ENCODE results near the gene UCHL3. TPM values are rescaled to one million over a fixed set of nuclear protein-coding genes. Genes with fewer than 3 reads are reported as not detected.

Gene UCHL3
- total and polyA plus RNA-seq, 2 experiments from 2014 or later = 64.6 to 143 TPM

DNA sequence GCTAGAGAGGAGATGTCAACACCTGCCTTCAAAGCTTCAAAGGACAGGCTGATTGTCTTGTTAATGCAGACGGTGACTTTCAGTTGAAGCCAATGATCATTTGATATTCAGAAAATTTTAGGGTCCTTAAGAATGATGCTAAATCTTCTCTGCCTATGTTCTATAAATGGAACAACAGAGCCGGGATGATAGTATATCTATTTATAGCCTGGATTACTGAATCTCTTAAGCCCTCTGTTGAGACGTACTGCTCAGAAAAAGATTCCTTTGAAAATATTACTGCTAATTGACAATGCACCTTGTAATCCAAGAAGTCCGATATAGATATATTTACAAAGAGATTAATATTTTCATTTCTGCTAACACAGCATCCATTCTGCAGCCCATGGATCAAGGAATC lies 50.8 kb downstream of the UCHL3 start:
- Mint-ChIP-seq H3K36me3 (ENCODE audit: low read depth) (peaks cover 12% of the 10 kb centered on the region; the same call in 2 of the 3 replicates), H3K27me3 (ENCODE audit: insufficient read depth, low read depth, poor library complexity) (no peaks in the 10 kb centered on the region), H3K4me1 (no peaks in the 10 kb centered on the region), H3K9me3 (no peaks in the 10 kb centered on the region), H3K4me3 (no peak overlapping the region), H3K27ac (no peak overlapping the region)
- Histone ChIP-seq H3F3A (replicated peaks; ENCODE audit: low read depth) (no peaks in the 10 kb centered on the region), H3K9me2 (ENCODE audit: insufficient read depth) (no peaks in the 10 kb centered on the region), H4K20me1 (replicated peaks; ENCODE audit: insufficient read depth) (no peaks in the 10 kb centered on the region; the same call in 1 of the 2 replicates), H2AFZ (no peak overlapping the region), H3K4me2 (no peak overlapping the region), H3K4me3 (no peak overlapping the region), H3K4me1 (ENCODE audit: insufficient read depth) (no peaks in the 10 kb centered on the region), H3K27ac (ENCODE audit: low read depth) (no peak overlapping the region), H3K79me2 (replicated peaks; ENCODE audit: insufficient read depth) (no peaks in the 10 kb centered on the region), H3K36me3 (ENCODE audit: insufficient read depth) (no peaks in the 10 kb centered on the region), H3K27me3 (ENCODE audit: insufficient read depth) (no peaks in the 10 kb centered on the region)
- DNase-seq (ENCODE audit: low spot score) (no peak), ATAC-seq (no peak)
- TF ChIP-seq, protein P1, sequence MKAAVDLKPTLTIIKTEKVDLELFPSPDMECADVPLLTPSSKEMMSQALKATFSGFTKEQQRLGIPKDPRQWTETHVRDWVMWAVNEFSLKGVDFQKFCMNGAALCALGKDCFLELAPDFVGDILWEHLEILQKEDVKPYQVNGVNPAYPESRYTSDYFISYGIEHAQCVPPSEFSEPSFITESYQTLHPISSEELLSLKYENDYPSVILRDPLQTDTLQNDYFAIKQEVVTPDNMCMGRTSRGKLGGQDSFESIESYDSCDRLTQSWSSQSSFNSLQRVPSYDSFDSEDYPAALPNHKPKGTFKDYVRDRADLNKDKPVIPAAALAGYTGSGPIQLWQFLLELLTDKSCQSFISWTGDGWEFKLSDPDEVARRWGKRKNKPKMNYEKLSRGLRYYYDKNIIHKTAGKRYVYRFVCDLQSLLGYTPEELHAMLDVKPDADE (IDR thresholded peaks at IDR 0.05) = no peak
- TF ChIP-seq STAT1 (IDR thresholded peaks at IDR 0.05; ENCODE audit: unreplicated experiment) (no peak), CREB1 (CRISPR knock-in tag; IDR thresholded peaks at IDR 0.05; ENCODE audit: low read depth) (no peak), EZH2 (IDR thresholded peaks at IDR 0.05; ENCODE audit: low read depth, unreplicated experiment) (no peak), EZH2phosphoT487 (IDR thresholded peaks at IDR 0.05; ENCODE audit: unreplicated experiment) (no peak), JUNB (IDR thresholded peaks at IDR 0.05; ENCODE audit: unreplicated experiment) (no peak), NANOG (IDR thresholded peaks at IDR 0.05; ENCODE audit: borderline replicate concordance) (no peak), ZNF114 (CRISPR knock-in tag; IDR thresholded peaks at IDR 0.05) (no peak), ZNF331 (CRISPR knock-in tag; IDR thresholded peaks at IDR 0.05; ENCODE audit: low read depth) (no peak), POLR2AphosphoS5 (IDR thresholded peaks at IDR 0.05; ENCODE audit: low read depth) (no peak)
- TF ChIP-seq, protein P2, sequence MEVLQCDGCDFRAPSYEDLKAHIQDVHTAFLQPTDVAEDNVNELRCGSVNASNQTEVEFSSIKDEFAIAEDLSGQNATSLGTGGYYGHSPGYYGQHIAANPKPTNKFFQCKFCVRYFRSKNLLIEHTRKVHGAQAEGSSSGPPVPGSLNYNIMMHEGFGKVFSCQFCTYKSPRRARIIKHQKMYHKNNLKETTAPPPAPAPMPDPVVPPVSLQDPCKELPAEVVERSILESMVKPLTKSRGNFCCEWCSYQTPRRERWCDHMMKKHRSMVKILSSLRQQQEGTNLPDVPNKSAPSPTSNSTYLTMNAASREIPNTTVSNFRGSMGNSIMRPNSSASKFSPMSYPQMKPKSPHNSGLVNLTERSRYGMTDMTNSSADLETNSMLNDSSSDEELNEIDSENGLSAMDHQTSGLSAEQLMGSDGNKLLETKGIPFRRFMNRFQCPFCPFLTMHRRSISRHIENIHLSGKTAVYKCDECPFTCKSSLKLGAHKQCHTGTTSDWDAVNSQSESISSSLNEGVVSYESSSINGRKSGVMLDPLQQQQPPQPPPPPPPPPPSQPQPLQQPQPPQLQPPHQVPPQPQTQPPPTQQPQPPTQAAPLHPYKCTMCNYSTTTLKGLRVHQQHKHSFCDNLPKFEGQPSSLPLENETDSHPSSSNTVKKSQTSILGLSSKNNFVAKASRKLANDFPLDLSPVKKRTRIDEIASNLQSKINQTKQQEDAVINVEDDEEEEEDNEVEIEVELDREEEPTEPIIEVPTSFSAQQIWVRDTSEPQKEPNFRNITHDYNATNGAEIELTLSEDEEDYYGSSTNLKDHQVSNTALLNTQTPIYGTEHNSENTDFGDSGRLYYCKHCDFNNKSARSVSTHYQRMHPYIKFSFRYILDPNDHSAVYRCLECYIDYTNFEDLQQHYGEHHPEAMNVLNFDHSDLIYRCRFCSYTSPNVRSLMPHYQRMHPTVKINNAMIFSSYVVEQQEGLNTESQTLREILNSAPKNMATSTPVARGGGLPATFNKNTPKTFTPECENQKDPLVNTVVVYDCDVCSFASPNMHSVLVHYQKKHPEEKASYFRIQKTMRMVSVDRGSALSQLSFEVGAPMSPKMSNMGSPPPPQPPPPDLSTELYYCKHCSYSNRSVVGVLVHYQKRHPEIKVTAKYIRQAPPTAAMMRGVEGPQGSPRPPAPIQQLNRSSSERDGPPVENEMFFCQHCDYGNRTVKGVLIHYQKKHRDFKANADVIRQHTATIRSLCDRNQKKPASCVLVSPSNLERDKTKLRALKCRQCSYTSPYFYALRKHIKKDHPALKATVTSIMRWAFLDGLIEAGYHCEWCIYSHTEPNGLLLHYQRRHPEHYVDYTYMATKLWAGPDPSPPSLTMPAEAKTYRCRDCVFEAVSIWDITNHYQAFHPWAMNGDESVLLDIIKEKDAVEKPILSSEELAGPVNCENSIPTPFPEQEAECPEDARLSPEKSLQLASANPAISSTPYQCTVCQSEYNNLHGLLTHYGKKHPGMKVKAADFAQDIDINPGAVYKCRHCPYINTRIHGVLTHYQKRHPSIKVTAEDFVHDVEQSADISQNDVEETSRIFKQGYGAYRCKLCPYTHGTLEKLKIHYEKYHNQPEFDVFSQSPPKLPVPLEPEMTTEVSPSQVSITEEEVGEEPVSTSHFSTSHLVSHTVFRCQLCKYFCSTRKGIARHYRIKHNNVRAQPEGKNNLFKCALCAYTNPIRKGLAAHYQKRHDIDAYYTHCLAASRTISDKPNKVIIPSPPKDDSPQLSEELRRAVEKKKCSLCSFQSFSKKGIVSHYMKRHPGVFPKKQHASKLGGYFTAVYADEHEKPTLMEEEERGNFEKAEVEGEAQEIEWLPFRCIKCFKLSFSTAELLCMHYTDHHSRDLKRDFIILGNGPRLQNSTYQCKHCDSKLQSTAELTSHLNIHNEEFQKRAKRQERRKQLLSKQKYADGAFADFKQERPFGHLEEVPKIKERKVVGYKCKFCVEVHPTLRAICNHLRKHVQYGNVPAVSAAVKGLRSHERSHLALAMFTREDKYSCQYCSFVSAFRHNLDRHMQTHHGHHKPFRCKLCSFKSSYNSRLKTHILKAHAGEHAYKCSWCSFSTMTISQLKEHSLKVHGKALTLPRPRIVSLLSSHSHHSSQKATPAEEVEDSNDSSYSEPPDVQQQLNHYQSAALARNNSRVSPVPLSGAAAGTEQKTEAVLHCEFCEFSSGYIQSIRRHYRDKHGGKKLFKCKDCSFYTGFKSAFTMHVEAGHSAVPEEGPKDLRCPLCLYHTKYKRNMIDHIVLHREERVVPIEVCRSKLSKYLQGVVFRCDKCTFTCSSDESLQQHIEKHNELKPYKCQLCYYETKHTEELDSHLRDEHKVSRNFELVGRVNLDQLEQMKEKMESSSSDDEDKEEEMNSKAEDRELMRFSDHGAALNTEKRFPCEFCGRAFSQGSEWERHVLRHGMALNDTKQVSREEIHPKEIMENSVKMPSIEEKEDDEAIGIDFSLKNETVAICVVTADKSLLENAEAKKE (CRISPR knock-in tag; IDR thresholded peaks at IDR 0.05) = no peak
- TF ChIP-seq, protein P3, sequence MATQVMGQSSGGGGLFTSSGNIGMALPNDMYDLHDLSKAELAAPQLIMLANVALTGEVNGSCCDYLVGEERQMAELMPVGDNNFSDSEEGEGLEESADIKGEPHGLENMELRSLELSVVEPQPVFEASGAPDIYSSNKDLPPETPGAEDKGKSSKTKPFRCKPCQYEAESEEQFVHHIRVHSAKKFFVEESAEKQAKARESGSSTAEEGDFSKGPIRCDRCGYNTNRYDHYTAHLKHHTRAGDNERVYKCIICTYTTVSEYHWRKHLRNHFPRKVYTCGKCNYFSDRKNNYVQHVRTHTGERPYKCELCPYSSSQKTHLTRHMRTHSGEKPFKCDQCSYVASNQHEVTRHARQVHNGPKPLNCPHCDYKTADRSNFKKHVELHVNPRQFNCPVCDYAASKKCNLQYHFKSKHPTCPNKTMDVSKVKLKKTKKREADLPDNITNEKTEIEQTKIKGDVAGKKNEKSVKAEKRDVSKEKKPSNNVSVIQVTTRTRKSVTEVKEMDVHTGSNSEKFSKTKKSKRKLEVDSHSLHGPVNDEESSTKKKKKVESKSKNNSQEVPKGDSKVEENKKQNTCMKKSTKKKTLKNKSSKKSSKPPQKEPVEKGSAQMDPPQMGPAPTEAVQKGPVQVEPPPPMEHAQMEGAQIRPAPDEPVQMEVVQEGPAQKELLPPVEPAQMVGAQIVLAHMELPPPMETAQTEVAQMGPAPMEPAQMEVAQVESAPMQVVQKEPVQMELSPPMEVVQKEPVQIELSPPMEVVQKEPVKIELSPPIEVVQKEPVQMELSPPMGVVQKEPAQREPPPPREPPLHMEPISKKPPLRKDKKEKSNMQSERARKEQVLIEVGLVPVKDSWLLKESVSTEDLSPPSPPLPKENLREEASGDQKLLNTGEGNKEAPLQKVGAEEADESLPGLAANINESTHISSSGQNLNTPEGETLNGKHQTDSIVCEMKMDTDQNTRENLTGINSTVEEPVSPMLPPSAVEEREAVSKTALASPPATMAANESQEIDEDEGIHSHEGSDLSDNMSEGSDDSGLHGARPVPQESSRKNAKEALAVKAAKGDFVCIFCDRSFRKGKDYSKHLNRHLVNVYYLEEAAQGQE (IDR thresholded peaks at IDR 0.05; ENCODE audit: unreplicated experiment) = no peak
- TF ChIP-seq, protein P4, sequence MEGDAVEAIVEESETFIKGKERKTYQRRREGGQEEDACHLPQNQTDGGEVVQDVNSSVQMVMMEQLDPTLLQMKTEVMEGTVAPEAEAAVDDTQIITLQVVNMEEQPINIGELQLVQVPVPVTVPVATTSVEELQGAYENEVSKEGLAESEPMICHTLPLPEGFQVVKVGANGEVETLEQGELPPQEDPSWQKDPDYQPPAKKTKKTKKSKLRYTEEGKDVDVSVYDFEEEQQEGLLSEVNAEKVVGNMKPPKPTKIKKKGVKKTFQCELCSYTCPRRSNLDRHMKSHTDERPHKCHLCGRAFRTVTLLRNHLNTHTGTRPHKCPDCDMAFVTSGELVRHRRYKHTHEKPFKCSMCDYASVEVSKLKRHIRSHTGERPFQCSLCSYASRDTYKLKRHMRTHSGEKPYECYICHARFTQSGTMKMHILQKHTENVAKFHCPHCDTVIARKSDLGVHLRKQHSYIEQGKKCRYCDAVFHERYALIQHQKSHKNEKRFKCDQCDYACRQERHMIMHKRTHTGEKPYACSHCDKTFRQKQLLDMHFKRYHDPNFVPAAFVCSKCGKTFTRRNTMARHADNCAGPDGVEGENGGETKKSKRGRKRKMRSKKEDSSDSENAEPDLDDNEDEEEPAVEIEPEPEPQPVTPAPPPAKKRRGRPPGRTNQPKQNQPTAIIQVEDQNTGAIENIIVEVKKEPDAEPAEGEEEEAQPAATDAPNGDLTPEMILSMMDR (conservative IDR thresholded peaks at IDR 0.05; ENCODE audit: low read depth in 2 of 2) = no peak

All from GM23338 (cell line).